Retina (tissue), 1 donor: Measurements from ENCODE around the gene KCNAB2.

ENCODE experiments used
- DNase-seq: peaks from one replicate; pipeline ENCODE4 v3.0.0-alpha.2; 2016

Gene KCNAB2

DNA sequence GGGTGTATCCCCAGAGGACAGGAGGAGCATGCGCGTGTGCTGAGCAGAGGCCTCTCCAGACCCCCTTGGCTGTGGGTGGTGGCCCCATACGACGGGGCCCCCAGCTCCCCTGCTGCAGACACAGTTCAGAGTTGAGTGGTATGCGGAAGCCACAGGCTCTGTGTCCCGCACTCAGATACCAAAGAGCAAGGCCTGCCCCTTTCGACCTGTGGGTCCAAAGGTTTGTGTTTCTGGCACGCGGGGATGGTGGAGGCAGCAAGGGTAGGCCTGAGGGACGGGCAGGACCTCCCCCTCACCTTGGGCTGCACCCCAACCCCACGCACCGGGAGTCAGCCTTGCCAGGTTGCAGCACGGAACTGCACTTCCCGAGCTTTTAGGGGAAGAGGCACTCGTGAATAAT lies at the start of gene KCNAB2:
Gene KCNAB2 (plus strand): TSS at position 328 of the 400 bp plus-strand sequence. CDS start 5,649 bp downstream, outside the sequence.
- DNase-seq, result no peak

DNA sequence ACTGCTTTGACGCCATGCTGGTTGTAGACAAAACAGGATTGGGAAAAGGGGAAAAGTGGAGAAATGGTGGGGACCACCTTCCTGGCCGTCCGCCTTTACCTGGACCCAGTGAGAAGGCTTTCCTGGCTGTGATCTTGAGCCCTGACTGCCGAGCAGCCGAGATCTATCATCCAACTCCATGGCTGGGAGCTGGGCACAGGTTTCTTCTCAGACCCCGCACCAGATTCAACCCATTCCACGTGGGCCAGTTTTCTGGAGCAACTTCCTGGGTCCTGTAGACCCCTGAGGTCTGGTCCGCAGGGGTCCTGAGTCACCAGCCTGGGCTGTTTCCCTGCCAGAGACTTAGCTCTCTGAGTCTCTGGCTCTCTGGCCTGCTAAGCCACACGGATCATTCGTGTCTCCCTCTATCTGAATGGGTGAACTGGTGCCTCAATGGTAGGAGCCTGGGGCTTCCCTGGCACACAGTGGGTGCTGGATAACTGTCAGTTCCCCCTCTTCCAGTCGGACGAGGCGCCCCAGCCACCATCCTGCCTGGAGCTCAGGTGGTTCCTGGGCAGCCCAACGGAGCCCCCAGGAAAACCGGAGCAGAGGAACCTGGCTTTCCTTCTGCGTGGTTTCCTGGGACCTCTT lies 48.9 kb upstream of the KCNAB2 start:
- DNase-seq, result no peak

- DNase-seq, result no peak
Observed at GRCh38 chr1:5997316-5997715, 48.4 kb upstream of the KCNAB2 start.

- no peak for DNase-seq
Observed at GRCh38 chr1:5998051-5998905, 47.4 kb upstream of the KCNAB2 start.

DNA sequence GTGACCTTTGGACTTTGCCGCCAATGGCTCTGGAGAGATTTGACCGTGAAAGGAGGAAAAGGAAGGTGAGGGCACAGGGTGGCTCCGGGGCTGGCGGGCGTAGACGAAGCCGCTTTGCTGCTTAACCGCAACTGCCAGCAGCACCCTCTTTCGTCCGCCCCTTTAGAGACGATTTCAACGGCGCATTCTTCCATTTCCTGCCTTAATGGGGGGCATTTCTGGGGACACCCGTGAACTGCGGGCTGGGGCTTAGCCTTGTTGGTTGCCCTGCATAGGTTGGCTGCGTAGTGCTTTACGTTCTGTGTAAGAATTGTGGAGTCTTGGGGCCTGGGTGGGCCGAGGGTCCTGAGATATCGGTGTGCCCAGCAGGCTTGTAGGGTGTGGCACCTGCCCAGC lies 46.8 kb upstream of the KCNAB2 start:
- DNase-seq, result no peak

DNA sequence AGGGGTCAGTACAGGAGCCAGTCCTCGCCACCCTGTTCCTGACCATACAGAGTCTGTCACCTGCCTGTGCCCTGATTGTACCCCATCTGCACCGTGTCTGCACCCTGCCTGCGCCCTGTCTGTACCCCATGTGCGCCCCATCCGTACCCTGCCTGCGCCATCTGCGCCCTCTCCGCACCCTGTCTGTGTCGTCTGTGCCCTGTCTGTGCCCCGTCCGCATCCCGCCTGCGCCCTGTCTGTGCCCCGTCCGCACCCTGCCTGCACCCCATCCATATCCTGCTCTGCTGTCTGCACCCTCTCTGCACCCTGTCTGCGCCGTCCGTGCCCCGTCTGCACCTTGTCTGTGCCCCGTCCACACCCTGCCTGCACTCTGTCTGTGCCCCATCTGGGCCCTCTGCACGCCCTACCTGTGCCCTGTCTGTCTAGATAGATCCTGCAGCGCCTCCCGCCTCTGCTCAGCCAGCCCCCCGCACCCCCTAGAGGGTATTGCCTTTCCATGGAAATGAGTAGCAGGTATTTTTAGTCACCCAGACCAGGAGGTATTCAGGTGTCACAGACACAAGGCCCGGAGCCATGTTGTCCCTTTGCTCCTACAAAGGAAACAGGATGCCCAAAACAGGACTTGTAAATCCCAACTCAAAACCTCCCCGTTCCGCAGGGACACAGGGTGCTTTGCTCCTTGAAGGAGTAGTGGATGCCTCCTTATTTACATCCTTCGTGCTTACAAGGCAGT lies 45.8 kb upstream of the KCNAB2 start:
- DNase-seq, result no peak

DNA sequence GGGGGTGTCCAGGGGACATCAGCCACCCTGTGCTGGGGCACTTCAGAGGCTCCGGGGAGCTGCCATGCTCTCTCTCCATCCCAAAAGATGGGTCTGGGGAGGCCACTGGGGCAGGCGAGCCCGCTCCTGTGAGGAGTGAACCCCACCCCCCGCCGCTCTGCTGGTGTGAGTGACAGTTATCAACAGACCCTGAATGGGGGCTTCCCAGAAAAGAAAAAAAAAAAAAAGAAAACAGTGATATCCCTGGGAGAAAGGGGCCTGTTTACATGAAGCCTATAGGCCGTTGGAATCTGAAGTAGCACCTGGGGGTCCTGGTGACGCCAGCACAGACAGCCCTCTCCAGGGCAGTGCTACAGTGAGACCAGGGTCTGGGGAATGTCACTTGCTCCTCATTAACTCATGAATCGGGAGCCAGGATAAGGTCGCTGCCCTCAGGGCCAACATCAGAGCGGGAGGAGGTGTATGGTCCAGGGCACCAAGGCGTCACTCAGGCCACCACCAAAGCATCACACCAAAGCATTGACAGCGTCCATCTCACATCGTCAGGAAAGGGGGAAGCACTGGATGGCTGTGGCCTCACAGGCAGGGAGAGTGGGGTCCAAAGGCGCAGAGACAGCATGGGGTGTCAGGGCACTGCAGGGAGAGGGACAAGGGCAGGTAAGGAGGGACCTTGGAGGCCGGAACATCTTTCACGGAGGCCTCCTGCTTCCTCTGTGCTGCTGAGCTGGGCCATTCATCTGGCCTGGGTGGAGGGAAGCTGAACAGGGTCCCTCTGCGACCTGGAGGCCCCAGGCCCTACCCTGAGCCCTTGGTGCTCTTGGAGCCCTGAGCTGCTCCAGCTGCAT lies 45.0 kb upstream of the KCNAB2 start:
- DNase-seq, result no peak

DNA sequence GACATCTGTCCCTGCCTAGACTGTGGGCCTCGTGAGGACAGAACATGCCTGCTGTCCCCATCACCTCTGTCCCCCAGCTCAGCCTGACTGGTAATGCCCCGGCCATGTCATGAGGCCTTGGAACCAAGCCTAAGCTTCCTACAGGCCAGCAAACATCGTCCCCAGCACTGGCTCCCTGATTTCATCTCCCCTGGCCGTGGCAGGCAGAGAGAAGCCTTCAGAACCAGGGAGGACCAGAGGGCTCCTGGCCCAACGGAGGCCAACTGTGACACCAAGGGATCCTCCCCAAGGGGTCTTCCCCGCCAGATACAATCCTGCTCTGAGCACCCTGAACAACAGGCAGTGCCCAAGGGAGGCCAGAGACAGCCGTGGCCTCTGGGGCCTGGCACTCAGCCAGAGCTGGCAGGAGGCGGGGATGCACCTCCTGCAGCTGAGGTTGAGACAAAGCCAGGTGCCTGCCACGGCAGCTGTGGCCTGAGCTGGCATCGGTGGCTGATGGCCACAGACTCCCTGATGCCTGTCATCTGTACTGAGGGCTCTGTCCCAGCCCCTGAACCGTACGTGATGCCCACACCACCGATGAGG lies 43.6 kb upstream of the KCNAB2 start:
- DNase-seq, result no peak

GRCh38 chr1:6002714-6003501 lies 42.8 kb upstream of the KCNAB2 start:
- DNase-seq, result peak; percentile 66

DNA sequence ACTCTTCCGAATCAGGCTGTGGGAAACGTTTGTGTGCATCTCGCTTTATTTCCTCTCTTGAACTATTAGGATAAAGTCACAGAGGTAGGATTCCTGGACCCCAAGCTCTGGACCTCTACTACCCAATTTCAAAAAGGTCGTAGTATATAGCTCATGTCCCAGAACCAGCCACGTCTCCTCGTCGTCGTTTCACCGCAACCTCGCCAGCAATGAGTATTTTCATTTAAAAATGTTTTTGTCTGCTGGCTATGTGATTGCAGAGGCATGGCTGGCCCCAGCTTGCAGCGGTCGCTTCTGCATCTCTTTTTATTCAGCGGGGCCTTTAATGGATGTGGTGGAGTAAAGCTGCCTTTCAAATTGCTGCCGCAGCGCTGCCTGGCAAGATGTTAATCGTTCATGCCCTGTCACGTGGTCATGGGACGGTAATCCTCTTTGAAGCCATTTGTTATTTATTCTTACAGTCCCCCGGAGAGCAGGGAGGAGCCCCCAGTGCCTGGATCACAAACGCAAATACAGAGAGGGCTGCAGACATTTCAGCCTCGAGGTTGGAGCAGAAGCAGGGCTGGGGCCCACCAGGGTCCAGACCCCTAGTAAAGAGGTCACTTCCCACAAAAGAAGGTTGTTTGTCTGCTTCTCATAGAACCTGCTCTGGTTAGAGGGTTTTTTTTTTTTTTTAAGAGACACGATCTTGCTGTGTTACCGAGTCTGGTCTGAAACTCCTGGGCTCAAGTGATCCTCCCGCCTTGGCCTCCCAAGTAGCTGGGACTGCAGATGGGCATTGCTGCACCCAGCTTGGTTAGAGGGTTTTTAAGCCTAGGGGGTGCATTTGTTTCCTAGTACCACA lies 41.9 kb upstream of the KCNAB2 start:
- DNase-seq, result peak; percentile 80

GRCh38 chr1:6004412-6005123 lies 41.1 kb upstream of the KCNAB2 start:
- DNase-seq, result no peak

- DNase-seq, result no peak
Observed at GRCh38 chr1:6005276-6005917, 40.3 kb upstream of the KCNAB2 start.

DNA sequence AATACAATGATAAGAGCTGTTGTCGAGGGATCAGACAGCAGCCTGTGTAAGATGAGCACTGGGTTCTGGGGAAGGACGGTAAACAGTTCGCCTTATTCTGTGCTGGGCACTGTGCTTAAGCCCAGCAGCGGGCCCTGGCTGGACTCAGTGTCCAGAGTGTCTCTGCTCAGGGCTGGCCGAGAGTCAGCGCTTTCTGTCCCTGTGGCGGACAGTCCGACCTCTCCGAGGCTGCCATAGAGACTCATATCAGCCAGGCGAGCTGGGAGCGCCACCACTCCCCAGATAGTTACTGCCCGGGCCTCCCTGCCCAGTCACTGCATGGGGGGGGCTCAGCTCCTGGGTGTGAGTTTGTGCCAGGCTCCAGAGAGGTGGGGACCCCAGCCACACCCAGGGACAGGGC lies 38.8 kb upstream of the KCNAB2 start:
- DNase-seq, result no peak

GRCh38 chr1:6007318-6008083 lies 38.2 kb upstream of the KCNAB2 start:
- no peak for DNase-seq

DNA sequence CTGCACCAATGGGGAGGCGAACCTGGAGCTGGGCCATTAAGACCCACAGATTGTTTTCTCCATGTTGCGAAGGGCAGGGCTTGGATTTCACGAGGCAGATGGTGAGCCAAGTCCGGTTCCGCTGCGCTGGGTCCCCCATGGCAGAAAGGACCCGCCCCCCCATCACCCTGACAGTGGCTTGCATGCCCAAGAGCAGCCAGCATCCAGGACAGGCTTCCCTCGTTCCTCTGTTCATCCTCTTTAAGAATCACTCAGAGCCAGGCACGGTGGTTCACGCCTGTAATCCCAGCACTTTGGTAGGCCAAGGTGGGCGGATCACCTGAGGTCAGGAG lies 37.6 kb upstream of the KCNAB2 start:
- DNase-seq, result no peak

- no peak for DNase-seq
Observed at GRCh38 chr1:6008696-6009095, 37.0 kb upstream of the KCNAB2 start.

GRCh38 chr1:6009120-6010040 lies 36.3 kb upstream of the KCNAB2 start:
- DNase-seq, result no peak

GRCh38 chr1:6010554-6010953 lies 35.1 kb upstream of the KCNAB2 start:
- no peak for DNase-seq
